OCI-LY7 (cell line): ENCODE results near the gene HELZ.

Experiments used
- CTCF ChIP-seq: fragments of 200-600 bp; sonication (generic); conservative IDR thresholded peaks from 2 replicates; pipeline ENCODE4 v1.5.1; 2014; ENCODE audit warnings: mild to moderate bottlenecking, antibody characterized with exemption, low read length, moderate library complexity, mixed read lengths
- EZH2phosphoT487 ChIP-seq: fragments of 200-600 bp; sonication (generic); IDR thresholded peaks from 2 replicates; pipeline ENCODE4 v1.6.1; 2018; ENCODE audit warnings: low read depth, borderline replicate concordance, mild to moderate bottlenecking, mixed run types, antibody characterized with exemption, low read length, moderate library complexity, mixed read lengths

- TF ChIP-seq CTCF (no peak), EZH2phosphoT487 (no peak)
Measured at GRCh38 chr17:67137026-67137370, 108.0 kb downstream of the HELZ start.
